Right atrium auricular region (tissue), 2 donors: ENCODE results near the gene NR2F1. TPM values are rescaled to one million over a fixed set of nuclear protein-coding genes. Genes with fewer than 3 reads are reported as not detected.

Experiments
- DNase-seq: peaks from one replicate; pipeline ENCODE4 v3.0.0-alpha.2; 2019; ENCODE audit warnings: low spot score
- H3K27ac ChIP-seq, 2 donors: fragments of 200-600 bp; sonication (generic); 1 replicate in 1 of 2; 2 replicates in 1 of 2; pipeline ENCODE4 v1.5.1; 2016 to 2019
- H3K27me3 ChIP-seq, 2 donors: fragments of 200-600 bp; sonication (generic); one replicate each; pipeline versions ENCODE4 v1.5.1 to v1.6.0; 2017 to 2019
- H3K36me3 ChIP-seq: fragments of 200-600 bp; sonication (generic); one replicate; pipeline ENCODE4 v1.5.1; 2016
- H3K4me1 ChIP-seq, 2 donors: fragments of 200-600 bp; sonication (generic); one replicate each; pipeline versions ENCODE4 v1.5.1 to v1.6.0; 2017 to 2019
- H3K4me3 ChIP-seq, 2 donors: fragments of 200-600 bp; sonication (generic); 1 replicate in 1 of 2; 2 replicates in 1 of 2; pipeline ENCODE4 v1.5.1; 2017 to 2019; ENCODE audit warnings: mild to moderate bottlenecking in 1 of 2, moderate library complexity in 1 of 2
- H3K9me3 ChIP-seq, 2 donors: fragments of 200-600 bp; sonication (generic); one replicate each; pipeline ENCODE4 v1.5.1; 2019
- total RNA-seq, 2 donors: library from RNA; depleted of rRNA; stranded (reverse); fragments of >200 nt; gene quantifications; one replicate each; pipeline ENCODE4 v1.1.0, GENCODE V29; 2016
- TF ChIP-seq, protein P1 (sequence below), 2 donors: fragments of 200-600 bp; sonication (generic); IDR thresholded peaks; one replicate each; pipeline ENCODE4 v1.5.1; 2019; ENCODE audit warnings: antibody characterized with exemption in 2 of 2

Gene NR2F1
- total RNA-seq, 2 donors from 2014 or later = 35.3 to 37.6 TPM

DNA sequence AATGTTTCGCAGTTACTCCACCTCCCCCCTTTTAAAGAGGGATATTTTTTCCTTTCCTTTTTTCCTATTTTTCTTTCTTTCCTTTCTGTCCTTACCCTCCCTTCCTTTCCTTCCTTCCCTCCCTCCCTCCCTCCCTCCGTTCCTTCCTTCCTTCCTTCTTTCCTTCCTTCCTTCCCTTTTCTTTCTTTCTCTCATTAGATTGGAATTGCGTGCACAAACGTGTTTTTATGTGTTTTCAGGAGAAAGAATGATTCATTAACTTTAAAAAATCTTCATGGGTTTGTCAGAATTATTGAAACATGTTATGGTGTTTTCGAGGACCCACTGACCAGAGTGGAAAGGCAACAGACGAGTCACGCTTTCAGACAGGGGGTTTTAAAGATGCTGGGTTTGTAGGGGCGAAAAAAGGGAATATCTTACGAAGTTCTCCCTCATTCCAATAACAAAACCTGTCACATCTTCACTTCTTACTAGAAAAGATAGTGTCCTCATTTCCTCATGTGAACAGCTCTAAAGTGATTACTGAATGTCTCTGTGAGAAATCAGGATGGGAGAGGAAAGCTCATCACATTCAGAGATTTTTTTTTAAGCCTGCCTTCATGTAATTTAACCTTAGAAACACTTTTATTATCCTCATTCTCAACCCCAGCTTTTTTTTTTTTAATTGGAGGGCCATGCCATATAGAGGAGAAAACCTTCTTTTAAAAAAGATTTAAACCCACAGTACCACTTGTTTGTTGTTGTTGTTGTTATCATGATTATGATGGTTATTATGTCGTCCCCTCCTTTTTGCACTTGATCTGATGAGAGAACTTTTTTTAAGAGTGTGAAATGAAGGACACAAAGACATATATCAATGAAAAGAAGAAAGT, 21.9 kb downstream of the NR2F1 start:
- no peak for DNase-seq
- H3K4me1 ChIP-seq = peaks cover 0 to 27% of the 10 kb centered on the region in 2 donors
- H3K9me3 ChIP-seq = no peaks in the 10 kb centered on the region
- TF ChIP-seq, protein P1, sequence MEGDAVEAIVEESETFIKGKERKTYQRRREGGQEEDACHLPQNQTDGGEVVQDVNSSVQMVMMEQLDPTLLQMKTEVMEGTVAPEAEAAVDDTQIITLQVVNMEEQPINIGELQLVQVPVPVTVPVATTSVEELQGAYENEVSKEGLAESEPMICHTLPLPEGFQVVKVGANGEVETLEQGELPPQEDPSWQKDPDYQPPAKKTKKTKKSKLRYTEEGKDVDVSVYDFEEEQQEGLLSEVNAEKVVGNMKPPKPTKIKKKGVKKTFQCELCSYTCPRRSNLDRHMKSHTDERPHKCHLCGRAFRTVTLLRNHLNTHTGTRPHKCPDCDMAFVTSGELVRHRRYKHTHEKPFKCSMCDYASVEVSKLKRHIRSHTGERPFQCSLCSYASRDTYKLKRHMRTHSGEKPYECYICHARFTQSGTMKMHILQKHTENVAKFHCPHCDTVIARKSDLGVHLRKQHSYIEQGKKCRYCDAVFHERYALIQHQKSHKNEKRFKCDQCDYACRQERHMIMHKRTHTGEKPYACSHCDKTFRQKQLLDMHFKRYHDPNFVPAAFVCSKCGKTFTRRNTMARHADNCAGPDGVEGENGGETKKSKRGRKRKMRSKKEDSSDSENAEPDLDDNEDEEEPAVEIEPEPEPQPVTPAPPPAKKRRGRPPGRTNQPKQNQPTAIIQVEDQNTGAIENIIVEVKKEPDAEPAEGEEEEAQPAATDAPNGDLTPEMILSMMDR (IDR thresholded peaks at IDR 0.05) = no peak
- H3K36me3 ChIP-seq = no peaks in the 10 kb centered on the region
- peaks cover 6 to 15% of the 10 kb centered on the region in 2 donors for H3K27me3 ChIP-seq
- peak overlapping the region in 1 of 2 donors; percentile 51 for H3K4me3 ChIP-seq
- H3K27ac ChIP-seq = peak overlapping the region; percentile 67 to 85

DNA sequence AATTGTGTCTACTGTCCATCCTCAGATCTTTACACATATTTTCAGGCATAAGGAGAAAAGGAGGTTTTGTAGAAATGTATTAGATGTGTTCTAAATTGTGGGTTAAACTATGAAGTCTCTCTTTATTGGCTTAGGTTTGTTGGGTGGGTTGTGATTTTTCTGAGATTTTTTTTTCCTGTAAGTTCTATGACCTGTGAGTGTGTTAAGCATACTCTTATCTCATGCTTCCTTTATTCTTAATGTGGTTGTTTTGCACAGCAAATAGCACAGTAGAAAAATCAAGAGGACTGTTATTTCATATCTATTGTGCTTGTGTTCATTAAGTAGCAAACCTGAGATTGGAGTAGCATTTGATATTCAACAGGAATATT, 23.3 kb downstream of the NR2F1 start:
- DNase-seq = no peak
- H3K27ac ChIP-seq = peak overlapping the region in 1 of 2 donors; percentile 67
- no peak overlapping the region for H3K4me3 ChIP-seq
- no peaks in the 10 kb centered on the region for H3K36me3 ChIP-seq
- TF ChIP-seq, protein P1 (IDR thresholded peaks at IDR 0.05) = no peak
- H3K9me3 ChIP-seq = no peaks in the 10 kb centered on the region
- peaks cover 0 to 27% of the 10 kb centered on the region in 2 donors for H3K4me1 ChIP-seq
- H3K27me3 ChIP-seq = peaks cover 11 to 21% of the 10 kb centered on the region in 2 donors

DNA sequence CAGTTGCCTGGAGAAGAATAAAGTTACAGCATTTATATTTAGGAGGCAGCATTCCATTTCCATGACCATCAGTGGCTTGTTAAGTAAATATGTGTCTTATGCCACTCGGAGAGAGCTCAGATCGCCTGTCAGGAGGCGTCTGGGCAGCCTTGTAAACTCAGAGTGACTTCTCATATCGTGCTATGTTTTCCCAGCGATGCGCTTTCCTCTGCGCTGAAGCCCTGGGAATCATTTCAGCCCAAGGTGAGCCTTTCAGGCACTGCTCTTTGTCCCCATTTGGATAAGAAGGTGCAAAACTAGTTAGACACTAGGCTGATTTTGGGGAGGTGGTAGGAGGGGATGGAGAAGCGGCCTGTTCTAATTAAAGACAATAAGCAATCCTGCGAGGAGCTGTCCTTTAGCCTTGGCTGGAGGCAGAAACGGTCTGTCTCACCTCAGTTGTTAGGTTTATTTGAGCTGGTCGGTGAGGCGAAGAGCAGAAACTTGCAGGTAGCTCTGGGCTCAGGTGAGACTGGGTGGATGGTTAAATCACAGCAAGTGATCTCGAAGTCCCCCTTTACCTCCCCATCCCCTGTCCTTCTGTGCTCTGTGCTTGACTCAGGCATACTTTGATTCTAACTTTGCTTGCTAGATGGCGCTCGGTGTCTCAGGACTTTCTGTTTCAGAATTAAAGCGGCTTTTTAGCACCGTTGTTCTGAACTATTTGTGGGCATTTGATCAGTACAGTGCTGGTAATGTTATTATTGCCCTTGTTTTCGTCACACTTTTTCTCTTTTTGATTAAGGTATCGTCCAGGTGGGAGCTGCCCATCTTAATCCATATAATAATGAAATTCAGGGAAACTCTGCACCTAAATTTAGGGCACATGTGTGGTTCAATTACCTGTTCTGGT, 24.6 kb downstream of the NR2F1 start:
- H3K9me3 ChIP-seq = no peaks in the 10 kb centered on the region
- DNase-seq = no peak
- H3K36me3 ChIP-seq = no peaks in the 10 kb centered on the region
- H3K4me1 ChIP-seq = peaks cover 0 to 25% of the 10 kb centered on the region in 2 donors
- H3K4me3 ChIP-seq = peak overlapping the region in 1 of 2 donors; percentile 29
- peaks cover 11 to 15% of the 10 kb centered on the region in 2 donors for H3K27me3 ChIP-seq
- H3K27ac ChIP-seq = peak overlapping the region; percentile 58 to 67
- TF ChIP-seq, protein P1 (IDR thresholded peaks at IDR 0.05) = peak; percentile 42 to 68

DNA sequence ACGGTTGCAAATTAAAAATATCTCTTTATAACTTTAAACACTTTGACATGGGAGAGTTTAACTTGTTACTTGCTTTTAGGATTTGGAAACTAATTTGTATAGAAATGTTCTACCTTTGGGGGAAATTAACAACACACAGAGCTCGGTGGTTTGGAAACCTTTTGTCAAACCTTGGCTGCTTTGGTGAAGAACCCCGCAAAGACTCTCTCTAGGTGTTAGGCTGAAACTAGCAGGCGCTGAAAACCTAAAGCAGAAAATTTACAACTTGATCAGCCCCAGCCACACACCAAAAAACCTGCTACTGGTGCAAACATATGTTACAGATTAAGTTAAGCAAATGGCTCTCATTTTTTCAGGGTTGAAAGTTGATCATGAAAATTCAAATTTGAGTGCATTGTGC, 25.8 kb downstream of the NR2F1 start:
- Histone ChIP-seq H3K27ac (no peak overlapping the region), H3K9me3 (no peaks in the 10 kb centered on the region), H3K36me3 (no peaks in the 10 kb centered on the region), H3K4me3 (no peak overlapping the region), H3K4me1 (peaks cover 0 to 25% of the 10 kb centered on the region in 2 donors), H3K27me3 (peaks cover 11 to 13% of the 10 kb centered on the region in 2 donors)
- TF ChIP-seq, protein P1 (IDR thresholded peaks at IDR 0.05) = no peak
- no peak for DNase-seq

DNA sequence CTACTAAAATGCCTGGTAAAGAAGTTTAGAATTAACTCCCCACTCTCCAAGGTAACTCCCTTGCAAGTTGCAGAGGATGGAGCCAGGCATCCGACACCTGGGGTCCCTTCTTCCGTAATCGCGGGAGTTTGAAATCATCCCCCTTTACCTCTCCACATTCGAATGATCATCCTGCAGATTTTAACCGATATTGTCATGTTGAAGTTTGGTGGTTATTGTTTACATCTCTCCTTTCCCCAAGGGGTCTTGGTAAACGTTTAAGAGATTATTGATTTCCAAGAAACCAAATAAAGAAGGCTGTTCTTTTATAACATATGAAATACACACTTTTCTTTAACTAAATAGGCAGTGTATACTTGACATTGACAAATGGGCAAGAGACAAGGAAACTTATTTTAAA, 26.7 kb downstream of the NR2F1 start:
- Histone ChIP-seq H3K4me1 (peaks cover 0 to 17% of the 10 kb centered on the region in 2 donors), H3K4me3 (no peak overlapping the region), H3K27me3 (peaks cover 6 to 11% of the 10 kb centered on the region in 2 donors), H3K9me3 (no peaks in the 10 kb centered on the region), H3K27ac (no peak overlapping the region), H3K36me3 (no peaks in the 10 kb centered on the region)
- TF ChIP-seq, protein P1 (IDR thresholded peaks at IDR 0.05) = no peak
- DNase-seq = no peak
